ENCODE measurements around the gene HOXD4.
A peak's percentile ranks its signal among the peaks of the same experiment; 100 is the strongest.

Gene HOXD4

GRCh38 chr2:176184749-176185148 lies 33.4 kb downstream of the HOXD4 start:
- no peak for TF ChIP-seq CTCF (IDR thresholded peaks at IDR 0.05; ENCODE audit: insufficient read depth, low read depth, low read length, missing control alignments)
- no peak overlapping the region for H3K4me3 ChIP-seq (ENCODE audit: low read length)
- no peak for DNase-seq (ENCODE audit: low read depth)

- DNase-seq (ENCODE audit: low read depth), result no peak
- no peak for TF ChIP-seq CTCF (IDR thresholded peaks at IDR 0.05; ENCODE audit: insufficient read depth, low read depth, low read length, missing control alignments)
These were observed 34.7 kb downstream of the HOXD4 start for GRCh38 chr2:176186024-176186423.

GRCh38 chr2:176187200-176187898 lies 36.0 kb downstream of the HOXD4 start:
- no peak for TF ChIP-seq CTCF (IDR thresholded peaks at IDR 0.05; ENCODE audit: insufficient read depth, low read depth, low read length, missing control alignments)
- DNase-seq (ENCODE audit: low read depth), result no peak
- H3K4me3 ChIP-seq (ENCODE audit: low read length), result no peak overlapping the region

More at GRCh38 chr2:176186024-176186423, 34.7 kb downstream of the HOXD4 start:
- no peak overlapping the region for H3K4me3 ChIP-seq (ENCODE audit: low read length)

- peak; percentile 22 for DNase-seq (ENCODE audit: low read depth)
- TF ChIP-seq CTCF (IDR thresholded peaks at IDR 0.05; ENCODE audit: insufficient read depth, low read depth, low read length, missing control alignments), result no peak
These were observed 36.8 kb downstream of the HOXD4 start, which contains the start of gene HOXD1 for GRCh38 chr2:176187899-176188773. HOXD1 (plus strand) TSS chr2:176188668; CDS start chr2:176188802, 134 bp downstream.

GRCh38 chr2:176188774-176189680 lies 37.7 kb downstream of the HOXD4 start:
- DNase-seq (ENCODE audit: low read depth), result no peak
- peak overlapping the region; percentile 21 for H3K4me3 ChIP-seq (ENCODE audit: low read length)
- TF ChIP-seq CTCF (IDR thresholded peaks at IDR 0.05; ENCODE audit: insufficient read depth, low read depth, low read length, missing control alignments), result no peak

More at GRCh38 chr2:176187899-176188773, 36.8 kb downstream of the HOXD4 start, which contains the start of gene HOXD1:
- peak within 1 kb of the TSS; percentile 38 for H3K4me3 ChIP-seq (ENCODE audit: low read length)
